GM10266 (cell line): ENCODE data around the gene CABCOCO1.

ENCODE experiments used
- DNase-seq: peaks from one replicate; pipeline ENCODE4 v3.0.0; 2012; ENCODE audit errors: extremely low spot score
- TF ChIP-seq, protein P1 (sequence below): IDR thresholded peaks from 2 replicates; pipeline ENCODE4 v1.5.1; 2012; ENCODE audit warnings: mild to moderate bottlenecking, low read depth; ENCODE audit not compliant: control insufficient read depth, insufficient read depth; ENCODE audit errors: missing control alignments

CABCOCO1 gene

GRCh38 chr10:61642150-61642571 is 20.6 kb upstream of the CABCOCO1 start:
- TF ChIP-seq, protein P1, sequence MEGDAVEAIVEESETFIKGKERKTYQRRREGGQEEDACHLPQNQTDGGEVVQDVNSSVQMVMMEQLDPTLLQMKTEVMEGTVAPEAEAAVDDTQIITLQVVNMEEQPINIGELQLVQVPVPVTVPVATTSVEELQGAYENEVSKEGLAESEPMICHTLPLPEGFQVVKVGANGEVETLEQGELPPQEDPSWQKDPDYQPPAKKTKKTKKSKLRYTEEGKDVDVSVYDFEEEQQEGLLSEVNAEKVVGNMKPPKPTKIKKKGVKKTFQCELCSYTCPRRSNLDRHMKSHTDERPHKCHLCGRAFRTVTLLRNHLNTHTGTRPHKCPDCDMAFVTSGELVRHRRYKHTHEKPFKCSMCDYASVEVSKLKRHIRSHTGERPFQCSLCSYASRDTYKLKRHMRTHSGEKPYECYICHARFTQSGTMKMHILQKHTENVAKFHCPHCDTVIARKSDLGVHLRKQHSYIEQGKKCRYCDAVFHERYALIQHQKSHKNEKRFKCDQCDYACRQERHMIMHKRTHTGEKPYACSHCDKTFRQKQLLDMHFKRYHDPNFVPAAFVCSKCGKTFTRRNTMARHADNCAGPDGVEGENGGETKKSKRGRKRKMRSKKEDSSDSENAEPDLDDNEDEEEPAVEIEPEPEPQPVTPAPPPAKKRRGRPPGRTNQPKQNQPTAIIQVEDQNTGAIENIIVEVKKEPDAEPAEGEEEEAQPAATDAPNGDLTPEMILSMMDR, result no peak
- no peak for DNase-seq

DNA sequence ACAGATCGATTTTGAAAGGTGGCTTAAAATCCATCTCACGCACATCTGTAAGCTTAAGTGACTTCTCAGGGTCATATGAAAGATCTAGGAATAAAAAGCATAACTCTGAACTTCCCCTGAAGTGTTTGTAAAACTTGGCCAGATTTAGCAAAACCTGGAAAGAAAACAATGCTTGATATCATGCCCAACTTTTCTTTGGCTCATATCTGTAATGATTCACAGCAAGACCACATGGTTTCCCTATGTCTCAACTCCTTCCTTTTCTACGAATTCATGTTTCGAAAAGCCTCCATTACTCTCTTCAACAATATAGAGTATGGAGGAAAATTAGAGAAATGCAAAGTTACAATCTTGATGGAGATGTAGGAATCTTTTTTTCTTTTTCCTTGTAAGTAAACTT is 20.1 kb upstream of the CABCOCO1 start:
- TF ChIP-seq, protein P1, result no peak
- DNase-seq, result no peak

- DNase-seq, result no peak
- TF ChIP-seq, protein P1, result no peak
These were observed 19.4 kb upstream of the CABCOCO1 start for GRCh38 chr10:61643316-61643751.

DNA sequence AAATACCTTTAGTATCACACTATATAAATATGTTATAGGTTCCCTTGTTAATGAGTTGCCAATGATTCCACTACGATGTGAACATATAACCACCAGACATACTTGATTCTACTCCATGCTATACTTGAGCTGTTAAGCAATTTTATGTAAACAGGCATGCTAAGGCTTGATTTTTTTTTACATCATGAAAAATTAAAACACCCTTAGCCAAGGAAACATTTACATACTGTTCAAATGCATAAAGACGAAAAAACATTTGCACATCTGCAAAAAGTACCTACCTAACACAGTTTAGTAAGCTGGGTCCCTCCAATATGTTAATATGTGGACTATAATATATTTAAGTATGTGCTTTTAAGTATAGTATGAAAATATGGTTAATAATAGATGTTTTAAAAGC is 9.0 kb upstream of the CABCOCO1 start:
- TF ChIP-seq, protein P1, result no peak
- DNase-seq, result no peak

- TF ChIP-seq, protein P1, result no peak
- no peak for DNase-seq
These were observed 7.3 kb upstream of the CABCOCO1 start for GRCh38 chr10:61655335-61655851.

GRCh38 chr10:61663466-61663865 is 737 bp downstream of the CABCOCO1 start:
- no peak for DNase-seq
- TF ChIP-seq, protein P1, result no peak

DNA sequence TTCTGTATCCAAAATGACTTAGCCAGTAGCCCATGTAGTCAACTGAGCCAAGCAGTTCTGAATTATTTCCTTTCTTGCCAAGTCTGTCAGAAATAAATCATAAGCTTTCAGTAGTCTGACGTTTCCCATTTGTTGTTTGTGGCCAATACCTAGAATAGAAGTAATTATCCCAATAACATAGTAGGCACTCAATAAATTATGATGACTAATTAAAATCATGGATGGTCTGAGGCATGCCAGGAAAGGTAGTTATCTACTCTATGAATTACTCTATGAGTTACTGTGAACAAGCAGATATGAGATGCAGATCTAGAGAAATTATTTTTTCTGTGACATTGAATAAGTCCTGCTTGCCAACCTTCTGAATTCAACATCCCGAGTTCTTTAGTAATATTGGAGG is 2.3 kb downstream of the CABCOCO1 start:
- no peak for DNase-seq
- TF ChIP-seq, protein P1, result no peak
